IPS DF 4.7 (cell line): ENCODE measurements around the gene GSTT2B.
"Not testable (repeated sequence)": the region's sequence is repeated elsewhere in the genome, so short reads cannot be mapped to it uniquely, and the experiment has no call there.

Experiments used
- DNase-seq: peaks from one replicate; pipeline ENCODE4 v3.0.0-alpha.2; 2013; ENCODE audit warnings: low spot score; ENCODE audit errors: extremely low read depth

GSTT2B gene

GRCh38 chr22:23947391-23947790 lies 13.6 kb downstream of the GSTT2B start:
- not testable (repeated sequence) for DNase-seq

DNA sequence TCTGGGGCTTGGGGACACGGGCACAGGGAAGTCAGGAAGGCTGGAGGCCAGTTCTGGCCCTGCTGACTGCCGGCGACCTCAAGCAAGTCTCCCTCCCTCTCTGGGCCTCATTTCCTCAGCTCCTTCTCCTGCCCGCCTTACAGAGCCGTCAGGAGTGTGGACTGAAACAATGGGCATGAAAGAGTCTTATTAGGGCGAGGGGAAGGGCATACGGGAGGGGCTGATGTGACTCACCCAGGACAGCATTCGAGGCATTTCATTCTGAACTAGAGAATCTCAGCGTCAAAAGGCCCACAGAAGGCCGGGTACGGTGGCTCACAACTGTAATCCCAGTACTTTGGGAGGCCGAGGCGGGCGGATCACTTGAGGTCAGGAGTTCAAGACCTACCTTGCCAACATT lies 20.8 kb downstream of the GSTT2B start:
- DNase-seq = not testable (repeated sequence)

- no peak for DNase-seq
These were observed 22.0 kb downstream of the GSTT2B start for GRCh38 chr22:23939017-23939357.

- no peak for DNase-seq
These were observed 22.5 kb downstream of the GSTT2B start for GRCh38 chr22:23938328-23939016.

DNA sequence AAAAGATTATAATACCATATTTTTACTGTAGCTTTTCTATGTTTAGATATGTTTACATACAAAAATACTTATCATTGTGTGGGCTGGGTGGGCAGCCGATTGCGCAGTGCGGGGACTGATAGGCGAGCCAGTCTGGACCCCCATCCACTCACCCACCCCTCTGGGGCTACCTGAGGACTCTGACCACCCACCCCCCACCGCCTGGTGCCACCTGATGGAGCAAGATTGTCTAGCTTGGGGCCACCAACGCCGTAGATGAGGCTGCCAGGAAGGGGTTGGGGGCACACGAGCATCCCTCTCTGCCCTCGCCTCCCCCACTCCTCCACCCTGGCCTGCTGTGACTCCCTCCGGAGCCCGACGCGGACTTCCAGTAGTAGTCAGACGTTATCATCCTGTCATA lies 34.4 kb downstream of the GSTT2B start:
- no peak for DNase-seq

DNA sequence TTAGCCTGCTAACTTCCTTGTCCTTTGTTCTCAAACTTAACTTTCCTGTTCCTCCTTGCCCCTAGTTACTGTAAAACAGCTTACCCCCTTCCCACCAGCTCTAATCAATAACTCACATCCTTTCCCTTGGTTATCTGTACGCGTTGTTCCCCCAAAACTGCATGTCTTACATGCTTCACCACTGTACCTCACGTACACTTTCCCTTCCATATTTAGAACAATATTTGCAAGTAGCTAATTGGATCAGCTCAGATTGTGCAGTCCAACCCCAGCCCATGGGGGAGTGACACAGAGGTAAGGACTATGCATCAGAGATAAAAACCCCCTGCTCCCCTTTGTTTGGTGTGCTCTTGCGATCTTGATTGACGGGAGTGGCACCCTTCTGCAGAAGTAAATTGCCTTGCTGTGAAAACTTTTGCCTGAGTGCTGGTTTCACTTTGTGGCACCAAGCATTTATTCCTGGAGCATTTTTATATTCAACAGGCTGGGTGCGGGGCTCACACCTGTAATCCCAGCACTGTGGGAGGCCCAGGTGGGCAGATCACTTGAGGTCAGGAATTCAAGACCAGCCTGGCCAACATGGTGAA lies 35.9 kb downstream of the GSTT2B start:
- DNase-seq = no peak

DNA sequence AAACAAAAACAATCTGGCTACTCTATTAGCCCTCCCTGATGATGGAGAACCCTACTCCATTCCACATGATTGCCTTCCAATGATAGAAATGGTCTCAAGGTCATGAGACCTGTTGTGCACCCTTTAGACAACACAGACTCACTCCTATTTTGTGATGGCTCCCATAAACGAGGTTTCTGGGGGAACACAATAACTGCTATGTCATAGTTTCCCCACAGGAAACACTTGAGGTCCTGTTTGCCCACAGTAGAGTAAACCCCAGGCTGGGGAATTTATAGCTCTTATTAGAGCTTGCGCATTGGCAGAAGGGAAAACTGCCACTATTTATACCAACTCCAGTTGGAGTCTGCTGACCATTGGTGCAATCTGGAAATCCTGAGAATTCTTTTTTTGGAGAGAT lies 38.1 kb downstream of the GSTT2B start:
- DNase-seq = no peak

DNA sequence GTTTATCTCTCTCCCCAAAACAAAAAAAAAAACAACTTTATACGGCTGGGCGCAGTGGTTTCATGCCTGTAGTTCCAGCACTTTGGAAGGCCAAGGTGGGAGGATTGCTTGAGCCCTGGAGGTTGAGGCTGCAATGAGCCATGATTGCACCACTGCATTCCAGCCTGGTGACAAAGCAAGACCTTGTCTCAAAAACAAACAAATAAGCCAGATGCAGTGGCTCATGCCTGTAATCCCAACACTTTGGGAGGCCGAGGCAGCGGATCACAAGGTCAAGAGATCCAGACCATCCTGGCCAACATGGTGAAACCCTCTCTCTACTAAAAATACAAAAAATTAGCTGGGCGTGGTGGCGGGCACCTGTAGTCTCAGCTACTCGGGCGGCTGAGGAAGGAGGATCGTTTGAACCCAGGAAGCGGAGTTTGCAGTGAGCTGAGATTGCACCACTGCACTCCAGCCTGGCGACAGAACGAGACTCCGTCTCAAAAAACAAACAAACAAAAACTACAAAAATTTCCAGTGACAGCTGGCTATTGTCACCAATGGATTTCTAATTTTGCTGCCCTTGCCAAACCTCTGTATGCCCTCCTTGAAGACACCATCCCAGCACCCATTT lies 39.3 kb downstream of the GSTT2B start:
- not testable (repeated sequence) for DNase-seq

GRCh38 chr22:23920267-23920611 lies 40.8 kb downstream of the GSTT2B start:
- not testable (repeated sequence) for DNase-seq

DNA sequence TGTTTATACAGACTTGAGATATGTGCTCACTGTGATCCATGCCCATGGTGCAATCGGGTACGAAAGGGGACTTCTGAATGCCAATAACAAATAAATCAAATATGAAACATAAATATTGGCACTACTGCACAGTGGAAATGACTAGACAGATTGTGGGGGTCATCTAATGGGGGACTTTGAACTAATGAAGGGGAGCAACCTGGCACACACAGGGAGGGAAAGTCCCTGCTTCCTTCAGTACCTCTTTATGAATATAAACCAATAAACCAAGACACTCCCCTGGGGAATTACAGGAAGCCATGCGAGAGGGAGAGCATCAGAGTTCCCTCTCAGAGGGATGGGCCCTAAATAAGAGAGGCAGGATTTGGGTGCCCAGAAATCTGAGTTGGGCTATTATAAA lies 45.7 kb downstream of the GSTT2B start:
- no peak for DNase-seq

DNA sequence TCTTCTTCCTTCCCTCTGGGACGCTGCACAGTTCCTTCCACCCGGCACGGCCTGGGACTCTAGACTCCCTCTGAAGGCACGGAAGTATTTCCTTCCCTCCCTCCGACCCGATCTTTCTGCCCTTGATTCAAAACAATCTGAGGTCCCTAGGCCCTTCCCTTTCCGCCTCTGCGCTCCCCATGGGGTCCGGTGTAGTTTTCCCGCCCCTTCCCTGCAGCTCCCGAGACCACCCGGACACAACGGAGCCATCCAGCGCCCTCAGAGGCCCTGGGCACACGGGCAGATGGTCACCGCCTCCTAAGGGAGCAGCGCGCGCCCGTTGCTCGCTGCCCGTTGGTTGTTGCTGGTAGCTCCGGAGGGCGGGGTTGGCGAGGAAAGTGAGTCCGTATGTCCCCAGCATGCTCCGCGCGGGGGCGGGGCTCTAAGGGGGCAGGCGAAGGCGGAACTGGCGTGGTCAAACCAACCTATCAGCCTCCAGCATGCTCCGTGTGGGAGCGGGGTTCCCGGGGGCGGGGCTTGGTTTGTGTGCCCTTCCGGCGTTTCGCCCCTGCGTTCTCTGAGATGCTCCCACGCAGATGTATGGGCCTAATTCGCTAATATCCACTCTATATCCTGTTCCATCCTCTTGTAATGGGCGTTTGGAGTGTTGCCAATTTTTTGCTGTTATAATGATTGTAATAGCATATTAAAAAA lies 47.2 kb downstream of the GSTT2B start:
- peak; percentile 93 for DNase-seq

GRCh38 chr22:23913306-23913660 lies 47.7 kb downstream of the GSTT2B start:
- no peak for DNase-seq

DNA sequence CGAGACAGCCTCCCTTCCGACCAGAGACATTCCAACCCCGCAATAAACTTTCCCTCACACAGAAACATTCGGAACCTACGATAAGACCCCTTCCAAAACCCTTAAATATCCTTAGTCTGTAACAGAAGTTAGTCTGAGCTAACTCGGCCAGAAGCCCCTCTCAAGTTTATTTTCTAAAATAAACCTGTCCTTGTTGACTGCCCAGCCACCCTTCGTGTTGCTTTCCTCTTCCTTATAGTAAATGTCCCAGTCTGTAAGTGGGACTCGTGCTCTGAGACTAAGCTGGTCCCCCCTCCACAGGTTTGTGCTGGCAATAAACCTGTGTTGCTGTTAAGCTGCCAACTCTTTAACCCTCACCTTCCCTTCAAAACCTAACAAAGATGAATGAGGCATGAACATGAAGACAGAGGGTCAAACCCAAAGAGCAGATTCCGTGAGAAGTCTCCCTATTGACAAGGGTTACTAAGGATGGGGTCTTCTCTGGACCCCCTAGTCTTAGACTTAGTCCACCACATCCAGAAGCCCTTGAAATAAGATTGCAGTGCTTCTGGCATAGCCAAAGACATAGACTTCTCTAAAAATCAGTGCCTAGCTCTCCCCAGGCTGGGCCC lies 48.6 kb downstream of the GSTT2B start:
- DNase-seq = no peak

- DNase-seq = no peak
These were observed 49.5 kb downstream of the GSTT2B start for GRCh38 chr22:23911318-23911980.

DNA sequence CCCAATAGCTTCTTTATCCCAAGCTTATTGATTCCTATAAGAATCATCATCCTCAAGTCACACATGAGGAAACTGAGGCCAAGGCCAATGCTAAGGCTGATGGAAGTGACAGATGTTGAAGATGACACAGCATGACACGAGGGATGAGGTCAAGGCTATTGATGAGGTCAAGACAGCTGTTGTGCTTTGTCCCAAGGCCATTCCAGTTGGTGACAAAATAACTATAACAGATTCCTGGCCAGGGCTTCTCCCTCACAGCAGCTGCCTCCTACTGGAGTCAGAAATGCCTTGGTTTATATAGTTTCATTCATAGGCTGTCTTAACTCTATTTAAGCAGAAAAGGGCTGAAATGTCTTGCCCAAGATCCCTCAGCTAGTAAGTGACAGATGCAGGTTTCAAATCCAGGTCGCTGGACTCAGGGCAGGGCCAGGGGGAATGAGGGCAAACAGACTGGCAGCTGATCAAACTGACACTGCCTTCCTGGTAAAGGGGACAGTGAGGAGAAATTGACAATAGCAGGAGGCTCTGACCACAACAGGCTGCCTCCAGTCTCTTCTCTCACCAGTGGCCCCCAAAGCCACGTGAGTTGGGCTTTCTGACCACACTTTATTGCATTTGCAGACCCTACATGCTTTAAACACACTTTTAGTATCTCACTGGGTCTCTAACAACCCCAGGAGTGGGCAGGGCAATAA lies 50.4 kb downstream of the GSTT2B start:
- DNase-seq = no peak

- DNase-seq = no peak
These were observed 51.6 kb downstream of the GSTT2B start for GRCh38 chr22:23909296-23909898.

DNA sequence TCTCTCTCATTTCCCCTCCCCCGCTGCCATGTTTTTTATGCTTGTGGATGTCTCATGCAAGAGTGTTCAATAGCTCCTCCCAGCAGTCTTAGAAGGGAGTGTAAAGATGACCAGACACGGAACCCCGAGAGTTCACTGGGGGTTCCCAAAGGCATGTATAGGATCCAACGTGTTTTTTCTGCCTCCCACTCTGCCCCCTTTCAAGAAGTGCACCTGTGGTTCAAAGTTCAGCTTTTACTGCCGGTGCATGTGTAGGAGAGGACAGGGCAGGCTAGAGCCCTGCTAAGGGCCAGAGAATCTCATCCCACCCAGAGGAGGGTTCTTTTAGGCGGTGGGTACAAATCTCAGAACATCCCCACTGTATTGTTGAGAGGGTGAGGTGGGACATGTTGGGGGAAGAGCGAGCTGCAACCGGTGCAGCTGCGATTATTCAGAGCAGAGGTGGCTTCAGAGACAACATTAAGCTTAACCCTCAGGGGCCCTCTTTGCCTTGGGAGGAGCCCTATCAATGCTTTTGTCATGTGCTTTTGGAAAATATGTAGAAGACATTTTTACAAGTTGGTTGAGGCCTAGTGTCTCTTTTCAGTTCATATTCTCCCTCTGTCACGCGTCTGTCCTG lies 52.3 kb downstream of the GSTT2B start:
- DNase-seq = no peak

GRCh38 chr22:23907423-23907822 lies 53.6 kb downstream of the GSTT2B start:
- not testable (repeated sequence) for DNase-seq
